GM12878 (cell line): Measurements from ENCODE around the gene OTUB2. TPM values are rescaled to one million over a fixed set of nuclear protein-coding genes. Genes with fewer than 3 reads are reported as not detected.
"Not testable (repeated sequence)": the region's sequence is repeated elsewhere in the genome, so short reads cannot be mapped to it uniquely, and the experiment has no call there.

ENCODE experiments used
- ATAC-seq: fragments of 200-7000 bp; cut with Tn5 transposase; 3 replicates; pipeline ENCODE4 v1.9.1; 2020; ENCODE audit warnings: mild to moderate bottlenecking, moderate library complexity
- BruUV-seq: library from RNA; stranded (reverse); fragments of 400-500 nt; replicated peaks from 2 replicates; lab custom pipeline; 2021; lab: Mats Ljungman, UMichigan
- CTCF ChIA-PET: fragments of 300-600 bp; sonication (Branson Sonifier 250); formaldehyde crosslinking; extraction: SDS; loops from one replicate; lab custom pipeline; 2021; ENCODE audit warnings: inconsistent platforms; lab: Yijun Ruan, JAX
- POLR2A ChIA-PET: fragments of 350-600 bp; formaldehyde crosslinking; extraction: SDS; loops from one replicate; lab custom pipeline; 2021; ENCODE audit warnings: inconsistent platforms; lab: Charles Lee
- RAD21 ChIA-PET: fragments of 300-600 bp; sonication (Branson Sonifier 250); formaldehyde crosslinking; loops from one replicate; lab custom pipeline; 2023; ENCODE audit warnings: antibody characterized with exemption; ENCODE audit not compliant: unreplicated experiment; lab: Charles Lee
- SMC1A ChIA-PET: fragments of 300-600 bp; sonication (Branson Sonifier 250); formaldehyde crosslinking; loops from one replicate; lab custom pipeline; 2023; ENCODE audit not compliant: unreplicated experiment, uncharacterized antibody; lab: Charles Lee
- DNase-seq: peaks from one replicate; pipeline ENCODE4 v3.0.0-alpha.2; 2011; ENCODE audit warnings: low read depth, low spot score
- FAIRE-seq: peaks from 3 replicates; lab custom pipeline; 2011; peaks lifted over from hg19 to GRCh38; lab: Jason Lieb, UNC
- H2AFZ ChIP-seq: 2 replicates; pipeline ENCODE4 v1.6.0; 2011; ENCODE audit warnings: low read depth, low read length, control low read depth; ENCODE audit not compliant: control insufficient read depth
- H3K27ac ChIP-seq: 2 replicates; pipeline ENCODE4 v1.5.1; 2011; ENCODE audit warnings: control low read depth; ENCODE audit not compliant: control insufficient read depth, insufficient read depth
- H3K27me3 ChIP-seq, 2 experiments: replicated peaks in 1 of 2; 2 replicates each; pipeline versions ENCODE4 v1.6.0 to v1.6.1; 2011; ENCODE audit warnings: low read length in 1 of 2; ENCODE audit not compliant: control insufficient read depth in 2 of 2, insufficient read depth in 2 of 2
- H3K36me3 ChIP-seq, 2 experiments: 2 replicates each; pipeline ENCODE4 v1.5.1; 2011; ENCODE audit warnings: low read length in 1 of 2; ENCODE audit not compliant: control insufficient read depth in 2 of 2, insufficient read depth in 2 of 2
- H3K4me1 ChIP-seq: 2 replicates; pipeline ENCODE4 v1.6.1; 2011; ENCODE audit warnings: mild to moderate bottlenecking, low read length, moderate library complexity, mixed read lengths; ENCODE audit not compliant: control insufficient read depth, insufficient read depth
- H3K4me2 ChIP-seq: 2 replicates; pipeline ENCODE4 v1.6.0; 2011; ENCODE audit warnings: control low read depth; ENCODE audit not compliant: control insufficient read depth, insufficient read depth
- H3K4me3 ChIP-seq: fragments of 200-600 bp; sonication (generic); 2 replicates; pipeline ENCODE4 v1.5.1; 2016
- H3K79me2 ChIP-seq: 2 replicates; pipeline ENCODE4 v1.6.0; 2011; ENCODE audit warnings: low read length; ENCODE audit not compliant: control insufficient read depth, insufficient read depth
- H3K9ac ChIP-seq: 2 replicates; pipeline ENCODE4 v1.8.0; 2011; ENCODE audit warnings: low read length, control low read depth, mixed read lengths; ENCODE audit not compliant: control insufficient read depth, insufficient read depth
- H3K9me3 ChIP-seq: replicated peaks from 3 replicates; pipeline ENCODE4 v1.5.1; 2011; ENCODE audit warnings: mild to moderate bottlenecking, low read length; ENCODE audit not compliant: control insufficient read depth, insufficient read depth
- H4K20me1 ChIP-seq: 2 replicates; pipeline ENCODE4 v1.6.0; 2011; ENCODE audit not compliant: control insufficient read depth, insufficient read depth
- SMARCA5 ChIP-seq: fragments of 450-650 bp; IDR thresholded peaks from 2 replicates; pipeline ENCODE4 v1.6.1; 2017; ENCODE audit warnings: mild to moderate bottlenecking
- SUPT20H ChIP-seq: IDR thresholded peaks from 2 replicates; pipeline ENCODE4 v1.6.1; 2011; ENCODE audit warnings: low read depth, mild to moderate bottlenecking, low read length, moderate library complexity, borderline replicate concordance; ENCODE audit not compliant: control insufficient read depth
- ZBTB40 ChIP-seq: fragments of 450-650 bp; IDR thresholded peaks from 2 replicates; pipeline ENCODE4 v1.6.1; 2016; ENCODE audit warnings: mild to moderate bottlenecking, moderate library complexity, borderline replicate concordance
- ZSCAN29 ChIP-seq: fragments of 450-650 bp; IDR thresholded peaks from 2 replicates; pipeline ENCODE4 v1.6.1; 2017; ENCODE audit warnings: mild to moderate bottlenecking, moderate library complexity
- WGBS: methylation state at CpG from one replicate; pipeline ENCODE4 v1.1.6; 2016; ENCODE audit warnings: low lambda C conversion rate; ENCODE audit not compliant: insufficient replicate concordance, insufficient coverage; ENCODE audit errors: missing lambda C conversion rate; 5-methylcytosine and 5-hydroxymethylcytosine counted together
- in situ Hi-C: fragments of 300-500 bp; cut with MboI; formaldehyde crosslinking; loops from 9 replicates; pipeline ENCODE4 v1.14.3; 2018; ENCODE audit warnings: mixed read lengths
- intact Hi-C: fragments of 100-400 bp; cut with micrococcal nuclease; formaldehyde crosslinking; loops from one replicate; pipeline ENCODE4 v1.14.2; 2022; ENCODE audit not compliant: unreplicated experiment
- polyA plus RNA-seq, 11 experiments: library from polyadenylated mRNA; depleted of rRNA in 4 of 11; unstranded in 6 of 11; stranded (reverse) in 5 of 11; fragments of >200 nt; fragmentation: Nextera tagmentation in 4 of 11; fragmentation: Illumina TruSeq in 1 of 11; extraction: Ambion mirVana in 4 of 11; extraction: Trizol in 1 of 11; gene quantifications; 1 replicate in 1 of 11; 2 replicates in 10 of 11; pipeline versions ENCODE4 v1.2.1 to v1.2.3, GENCODE V29; 2011 to 2016; ENCODE audit warnings: inconsistent platforms in 2 of 11, missing spikeins in 2 of 11, low read depth in 1 of 11
- total RNA-seq, 4 experiments: library from RNA; depleted of rRNA in 3 of 4; stranded (reverse); fragments of >200 nt in 3 of 4; fragmentation: Illumina TruSeq in 1 of 4; extraction: Trizol in 1 of 4; gene quantifications; 2 replicates each; pipeline versions ENCODE4 v1.2.1 to v1.2.3, GENCODE V29; 2013 to 2021
- TF ChIP-seq, protein P1 (sequence below): IDR thresholded peaks from 2 replicates; pipeline ENCODE4 v1.6.1; 2012; ENCODE audit warnings: improper control_type of control experiment, low read depth, low read length; ENCODE audit not compliant: insufficient replicate concordance

The OTUB2 gene
- total and polyA plus RNA-seq, 10 of the 15 experiments (the other 5 are each of a cell fraction or from before 2014, with no cell fraction given), result 0.05 to 0.82 (median 0.43) TPM

- ATAC-seq (no peak), FAIRE-seq (no peak), DNase-seq (no peak)
- BruUV-seq, result no TSS peak
- H3K27me3 ChIP-seq, result no peaks in the 10 kb centered on the region
- H3K27ac ChIP-seq, result no peak overlapping the region
- WGBS, result 87% methylated on average over 8 of the region's 8 CpGs
- H3K4me3 ChIP-seq, result no peak overlapping the region
- no peaks in the 10 kb centered on the region for H4K20me1 ChIP-seq
- H3K9ac ChIP-seq, result no peak overlapping the region
- TF ChIP-seq, protein P1, sequence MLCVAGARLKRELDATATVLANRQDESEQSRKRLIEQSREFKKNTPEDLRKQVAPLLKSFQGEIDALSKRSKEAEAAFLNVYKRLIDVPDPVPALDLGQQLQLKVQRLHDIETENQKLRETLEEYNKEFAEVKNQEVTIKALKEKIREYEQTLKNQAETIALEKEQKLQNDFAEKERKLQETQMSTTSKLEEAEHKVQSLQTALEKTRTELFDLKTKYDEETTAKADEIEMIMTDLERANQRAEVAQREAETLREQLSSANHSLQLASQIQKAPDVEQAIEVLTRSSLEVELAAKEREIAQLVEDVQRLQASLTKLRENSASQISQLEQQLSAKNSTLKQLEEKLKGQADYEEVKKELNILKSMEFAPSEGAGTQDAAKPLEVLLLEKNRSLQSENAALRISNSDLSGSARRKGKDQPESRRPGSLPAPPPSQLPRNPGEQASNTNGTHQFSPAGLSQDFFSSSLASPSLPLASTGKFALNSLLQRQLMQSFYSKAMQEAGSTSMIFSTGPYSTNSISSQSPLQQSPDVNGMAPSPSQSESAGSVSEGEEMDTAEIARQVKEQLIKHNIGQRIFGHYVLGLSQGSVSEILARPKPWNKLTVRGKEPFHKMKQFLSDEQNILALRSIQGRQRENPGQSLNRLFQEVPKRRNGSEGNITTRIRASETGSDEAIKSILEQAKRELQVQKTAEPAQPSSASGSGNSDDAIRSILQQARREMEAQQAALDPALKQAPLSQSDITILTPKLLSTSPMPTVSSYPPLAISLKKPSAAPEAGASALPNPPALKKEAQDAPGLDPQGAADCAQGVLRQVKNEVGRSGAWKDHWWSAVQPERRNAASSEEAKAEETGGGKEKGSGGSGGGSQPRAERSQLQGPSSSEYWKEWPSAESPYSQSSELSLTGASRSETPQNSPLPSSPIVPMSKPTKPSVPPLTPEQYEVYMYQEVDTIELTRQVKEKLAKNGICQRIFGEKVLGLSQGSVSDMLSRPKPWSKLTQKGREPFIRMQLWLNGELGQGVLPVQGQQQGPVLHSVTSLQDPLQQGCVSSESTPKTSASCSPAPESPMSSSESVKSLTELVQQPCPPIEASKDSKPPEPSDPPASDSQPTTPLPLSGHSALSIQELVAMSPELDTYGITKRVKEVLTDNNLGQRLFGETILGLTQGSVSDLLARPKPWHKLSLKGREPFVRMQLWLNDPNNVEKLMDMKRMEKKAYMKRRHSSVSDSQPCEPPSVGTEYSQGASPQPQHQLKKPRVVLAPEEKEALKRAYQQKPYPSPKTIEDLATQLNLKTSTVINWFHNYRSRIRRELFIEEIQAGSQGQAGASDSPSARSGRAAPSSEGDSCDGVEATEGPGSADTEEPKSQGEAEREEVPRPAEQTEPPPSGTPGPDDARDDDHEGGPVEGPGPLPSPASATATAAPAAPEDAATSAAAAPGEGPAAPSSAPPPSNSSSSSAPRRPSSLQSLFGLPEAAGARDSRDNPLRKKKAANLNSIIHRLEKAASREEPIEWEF, result no peak
- TF ChIP-seq SMARCA5, result no peak
- TF ChIP-seq SUPT20H, result no peak
- no peak for TF ChIP-seq ZSCAN29
- TF ChIP-seq ZBTB40, result no peak
- peaks cover 50% of the 10 kb centered on the region for H3K79me2 ChIP-seq
- H3K9me3 ChIP-seq, result peaks cover 4% of the 10 kb centered on the region; the same call in 2 of the 3 replicates
- H3K4me1 ChIP-seq, result no peaks in the 10 kb centered on the region
- no peak overlapping the region for H2AFZ ChIP-seq
- CTCF ChIA-PET, result interaction anchor here (1.4 to 2.0 kb wide), 4 partner anchors 9 to 114 kb away, joined by 3 to 5 read pairs (median 4); no protein-coding TSS in a partner anchor
- in situ Hi-C loops, result no loop called here
- no peak overlapping the region for H3K4me2 ChIP-seq
- RAD21 ChIA-PET, result no interaction called here
- POLR2A ChIA-PET, result interaction anchor here (1.5 kb wide), 1 partner anchor 13 kb away, joined by 3 read pairs; no protein-coding TSS in a partner anchor
- intact Hi-C loops, result no loop called here
- H3K36me3 ChIP-seq, result peaks cover 0 to 7% of the 10 kb centered on the region in 2 experiments; a peak in 2 of 4 replicates
- SMC1A ChIA-PET, result interaction anchor here (2.3 kb wide), 1 partner anchor 8 kb away, joined by 5 read pairs; no protein-coding TSS in a partner anchor
These were observed 40.0 kb downstream of the OTUB2 start for GRCh38 chr14:94066089-94066676.

DNA sequence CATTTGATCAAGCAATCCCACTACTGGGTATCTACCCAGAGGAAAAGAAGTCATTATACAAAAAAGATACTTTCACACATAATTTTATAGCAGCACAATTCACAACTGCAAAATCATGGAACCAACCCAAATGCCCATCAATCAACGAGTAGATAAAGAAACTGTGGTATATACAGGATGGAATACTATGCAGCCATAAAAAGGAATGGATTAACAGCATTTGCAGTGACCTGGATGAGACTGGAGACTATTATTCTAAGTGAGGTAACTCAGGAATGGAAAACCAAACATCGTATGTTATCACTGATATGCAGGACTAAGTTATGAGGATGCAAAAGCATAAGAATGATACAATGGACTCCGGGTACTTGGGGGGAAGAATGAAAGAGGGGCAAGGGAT is 45.9 kb downstream of the OTUB2 start:
- H3K9ac ChIP-seq, SMC1A ChIA-PET, RAD21 ChIA-PET, intact Hi-C loops, H4K20me1 ChIP-seq, CTCF ChIA-PET, POLR2A ChIA-PET, H3K36me3 ChIP-seq, BruUV-seq, H3K4me3 ChIP-seq, H3K4me2 ChIP-seq, H3K27me3 ChIP-seq, ATAC-seq, H3K27ac ChIP-seq, in situ Hi-C loops, FAIRE-seq, H2AFZ ChIP-seq, DNase-seq, H3K4me1 ChIP-seq: not testable (repeated sequence)
- WGBS, result 99% methylated on average over 3 of the region's 3 CpGs
- H3K79me2 ChIP-seq, result peaks cover 77% of the 10 kb centered on the region
- peaks cover 23% of the 10 kb centered on the region for H3K9me3 ChIP-seq
